Measurements from ENCODE around the gene PPARD.

Gene PPARD

GRCh38 chr6:35342258-35343091 is at the start of gene PPARD:
PPARD (plus strand) TSS chr6:35342558; CDS start chr6:35411088, 68,530 bp downstream.
- H3K4me3 ChIP-seq (ENCODE audit: control insufficient read depth, low read depth, low read length) = peak within 1 kb of the TSS; percentile 86
- TF ChIP-seq CTCF (conservative IDR thresholded peaks at IDR 0.05; ENCODE audit: control insufficient read depth, insufficient read depth, low read depth, low read length) = peak; percentile 92
- peak; percentile 90 for DNase-seq (ENCODE audit: low read depth)

GRCh38 chr6:35293681-35294080 is 48.7 kb upstream of the PPARD start:
- TF ChIP-seq CTCF (conservative IDR thresholded peaks at IDR 0.05; ENCODE audit: control insufficient read depth, insufficient read depth, low read depth, low read length) = no peak
- DNase-seq (ENCODE audit: low read depth) = no peak
- no peak overlapping the region for H3K4me3 ChIP-seq (ENCODE audit: control insufficient read depth, low read depth, low read length)

GRCh38 chr6:35294308-35294945 is 47.9 kb upstream of the PPARD start:
- TF ChIP-seq CTCF (conservative IDR thresholded peaks at IDR 0.05; ENCODE audit: control insufficient read depth, insufficient read depth, low read depth, low read length) = peak; percentile 70

GRCh38 chr6:35295036-35295435 is 47.3 kb upstream of the PPARD start:
- DNase-seq (ENCODE audit: low read depth) = no peak
- no peak for TF ChIP-seq CTCF (conservative IDR thresholded peaks at IDR 0.05; ENCODE audit: control insufficient read depth, insufficient read depth, low read depth, low read length)
- H3K4me3 ChIP-seq (ENCODE audit: control insufficient read depth, low read depth, low read length) = no peak overlapping the region

More at GRCh38 chr6:35294308-35294945, 47.9 kb upstream of the PPARD start:
- DNase-seq (ENCODE audit: low read depth) = peak; percentile 28
- no peak overlapping the region for H3K4me3 ChIP-seq (ENCODE audit: control insufficient read depth, low read depth, low read length)

GRCh38 chr6:35295521-35296315 is 46.6 kb upstream of the PPARD start:
- TF ChIP-seq CTCF (conservative IDR thresholded peaks at IDR 0.05; ENCODE audit: control insufficient read depth, insufficient read depth, low read depth, low read length) = no peak
- H3K4me3 ChIP-seq (ENCODE audit: control insufficient read depth, low read depth, low read length) = no peak overlapping the region
- no peak for DNase-seq (ENCODE audit: low read depth)

- H3K4me3 ChIP-seq (ENCODE audit: control insufficient read depth, low read depth, low read length) = no peak overlapping the region
- no peak for DNase-seq (ENCODE audit: low read depth)
- no peak for TF ChIP-seq CTCF (conservative IDR thresholded peaks at IDR 0.05; ENCODE audit: control insufficient read depth, insufficient read depth, low read depth, low read length)
Measured at GRCh38 chr6:35296931-35297600, 45.3 kb upstream of the PPARD start.

All from fibroblast of mammary gland (primary cell).